Measurements from ENCODE around the gene CD1E.

CD1E gene

GRCh38 chr1:158353303-158354075 lies at the start of gene CD1E:
CD1E (plus strand) TSS chr1:158353894; CDS start chr1:158353989, 95 bp downstream.
- Histone ChIP-seq H3K4me1 (ENCODE audit: control insufficient read depth, insufficient read depth, low read length) (no peaks in the 10 kb centered on the region), H3K9me3 (ENCODE audit: control insufficient read depth, low read length) (no peaks in the 10 kb centered on the region), H3K27me3 (ENCODE audit: control insufficient read depth, insufficient read depth, low read length) (no peaks in the 10 kb centered on the region), H3K9ac (ENCODE audit: low read length) (no peak within 1 kb of the TSS), H3K4me3 (ENCODE audit: low read length) (no peak within 1 kb of the TSS), H3K36me3 (ENCODE audit: control insufficient read depth, insufficient read depth, low read length) (no peaks in the 10 kb centered on the region)

- H3K9ac ChIP-seq (ENCODE audit: low read length), result no peak overlapping the region
- no peaks in the 10 kb centered on the region for H3K27me3 ChIP-seq (ENCODE audit: control insufficient read depth, insufficient read depth, low read length)
- H3K4me1 ChIP-seq (ENCODE audit: control insufficient read depth, insufficient read depth, low read length), result no peaks in the 10 kb centered on the region
- no peak overlapping the region for H3K4me3 ChIP-seq (ENCODE audit: low read length)
- H3K36me3 ChIP-seq (ENCODE audit: control insufficient read depth, insufficient read depth, low read length), result no peaks in the 10 kb centered on the region
- H3K9me3 ChIP-seq (ENCODE audit: control insufficient read depth, low read length), result no peaks in the 10 kb centered on the region
These were observed 43.1 kb upstream of the CD1E start for GRCh38 chr1:158310623-158311022.

GRCh38 chr1:158311066-158311465 lies 42.6 kb upstream of the CD1E start:
- no peak overlapping the region for H3K4me3 ChIP-seq (ENCODE audit: low read length)
- H3K36me3 ChIP-seq (ENCODE audit: control insufficient read depth, insufficient read depth, low read length), result no peaks in the 10 kb centered on the region
- H3K4me1 ChIP-seq (ENCODE audit: control insufficient read depth, insufficient read depth, low read length), result no peaks in the 10 kb centered on the region
- no peak overlapping the region for H3K9ac ChIP-seq (ENCODE audit: low read length)
- no peaks in the 10 kb centered on the region for H3K9me3 ChIP-seq (ENCODE audit: control insufficient read depth, low read length)
- H3K27me3 ChIP-seq (ENCODE audit: control insufficient read depth, insufficient read depth, low read length), result no peaks in the 10 kb centered on the region

DNA sequence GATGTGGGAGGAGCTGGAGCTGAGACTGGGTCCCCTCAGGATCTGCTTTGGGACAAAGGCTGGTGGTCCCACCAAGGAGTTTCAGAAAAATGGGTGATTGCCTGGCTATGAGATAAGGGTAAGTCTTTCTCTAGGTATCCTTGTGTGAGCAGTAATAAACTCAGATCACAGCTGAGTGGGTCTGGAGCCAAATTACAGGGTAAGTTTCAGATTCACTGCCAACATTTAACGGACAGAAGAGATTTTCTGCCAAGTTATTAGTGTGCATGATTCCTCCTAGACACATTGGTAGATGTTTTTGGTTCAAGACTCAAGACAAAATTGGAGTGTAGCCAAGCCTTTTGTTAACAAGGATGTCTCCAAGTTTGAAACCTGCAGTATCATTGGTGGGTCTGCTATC lies 29.8 kb upstream of the CD1E start:
- Histone ChIP-seq H3K4me1 (ENCODE audit: control insufficient read depth, insufficient read depth, low read length) (no peaks in the 10 kb centered on the region), H3K4me3 (ENCODE audit: low read length) (no peak overlapping the region)

DNA sequence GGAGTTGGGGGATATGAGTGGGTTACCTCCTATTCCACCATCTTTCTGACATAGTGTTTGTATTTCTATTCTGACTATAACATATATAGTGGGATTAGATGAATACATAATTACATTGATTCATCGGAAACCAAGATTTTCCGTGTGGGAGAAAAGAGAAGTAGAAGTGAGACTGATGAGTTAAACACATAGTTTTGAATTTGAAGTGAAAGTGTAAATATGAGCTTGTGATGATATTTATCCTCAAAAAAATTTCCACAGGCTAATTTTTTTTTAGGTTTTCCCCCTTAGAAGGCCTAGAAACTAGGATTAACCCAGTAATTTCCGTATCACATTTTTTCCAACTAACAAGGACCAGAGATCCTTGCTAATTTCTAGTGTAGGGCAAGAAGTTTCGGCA lies 29.3 kb upstream of the CD1E start:
- no peaks in the 10 kb centered on the region for H3K36me3 ChIP-seq (ENCODE audit: control insufficient read depth, insufficient read depth, low read length)
- H3K9me3 ChIP-seq (ENCODE audit: control insufficient read depth, low read length), result no peaks in the 10 kb centered on the region
- no peak overlapping the region for H3K4me3 ChIP-seq (ENCODE audit: low read length)
- no peaks in the 10 kb centered on the region for H3K27me3 ChIP-seq (ENCODE audit: control insufficient read depth, insufficient read depth, low read length)
- H3K4me1 ChIP-seq (ENCODE audit: control insufficient read depth, insufficient read depth, low read length), result no peaks in the 10 kb centered on the region
- H3K9ac ChIP-seq (ENCODE audit: low read length), result no peak overlapping the region

More for the DNA sequence above, 29.8 kb upstream of the CD1E start:
- Histone ChIP-seq H3K36me3 (ENCODE audit: control insufficient read depth, insufficient read depth, low read length) (no peaks in the 10 kb centered on the region), H3K9me3 (ENCODE audit: control insufficient read depth, low read length) (no peaks in the 10 kb centered on the region), H3K9ac (ENCODE audit: low read length) (no peak overlapping the region), H3K27me3 (ENCODE audit: control insufficient read depth, insufficient read depth, low read length) (no peaks in the 10 kb centered on the region)

DNA sequence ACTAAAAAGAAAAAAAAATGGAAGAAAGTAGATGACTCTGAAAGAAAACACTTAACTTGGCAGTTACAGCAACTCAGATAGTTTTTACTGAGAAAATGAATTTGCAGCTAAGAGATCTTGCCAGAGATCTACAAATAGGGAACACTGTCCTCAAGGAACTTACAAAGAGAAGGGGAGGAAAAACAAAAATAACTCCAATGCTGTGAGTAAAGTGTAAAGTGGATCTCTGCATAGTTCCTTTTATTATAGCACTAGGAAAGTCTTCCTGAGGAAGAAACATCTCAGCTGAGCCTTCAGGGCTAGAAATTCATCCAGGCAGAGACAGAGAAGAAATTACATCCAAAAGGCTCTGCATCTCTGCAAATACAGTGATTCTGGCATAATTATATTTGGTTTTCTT lies 26.2 kb upstream of the CD1E start:
- Histone ChIP-seq H3K4me3 (ENCODE audit: low read length) (no peak overlapping the region), H3K9me3 (ENCODE audit: control insufficient read depth, low read length) (no peaks in the 10 kb centered on the region), H3K4me1 (ENCODE audit: control insufficient read depth, insufficient read depth, low read length) (no peaks in the 10 kb centered on the region), H3K27me3 (ENCODE audit: control insufficient read depth, insufficient read depth, low read length) (no peaks in the 10 kb centered on the region), H3K9ac (ENCODE audit: low read length) (no peak overlapping the region), H3K36me3 (ENCODE audit: control insufficient read depth, insufficient read depth, low read length) (no peaks in the 10 kb centered on the region)

- no peak overlapping the region for H3K4me3 ChIP-seq (ENCODE audit: low read length)
- no peaks in the 10 kb centered on the region for H3K36me3 ChIP-seq (ENCODE audit: control insufficient read depth, insufficient read depth, low read length)
These were observed 25.3 kb upstream of the CD1E start for GRCh38 chr1:158328426-158328825.

GRCh38 chr1:158329300-158329699 lies 24.4 kb upstream of the CD1E start:
- Histone ChIP-seq H3K9me3 (ENCODE audit: control insufficient read depth, low read length) (no peaks in the 10 kb centered on the region), H3K27me3 (ENCODE audit: control insufficient read depth, insufficient read depth, low read length) (no peaks in the 10 kb centered on the region), H3K4me1 (ENCODE audit: control insufficient read depth, insufficient read depth, low read length) (no peaks in the 10 kb centered on the region), H3K4me3 (ENCODE audit: low read length) (no peak overlapping the region), H3K9ac (ENCODE audit: low read length) (no peak overlapping the region), H3K36me3 (ENCODE audit: control insufficient read depth, insufficient read depth, low read length) (no peaks in the 10 kb centered on the region)

More at GRCh38 chr1:158328426-158328825, 25.3 kb upstream of the CD1E start:
- Histone ChIP-seq H3K9ac (ENCODE audit: low read length) (no peak overlapping the region), H3K4me1 (ENCODE audit: control insufficient read depth, insufficient read depth, low read length) (no peaks in the 10 kb centered on the region), H3K27me3 (ENCODE audit: control insufficient read depth, insufficient read depth, low read length) (no peaks in the 10 kb centered on the region), H3K9me3 (ENCODE audit: control insufficient read depth, low read length) (no peaks in the 10 kb centered on the region)

- Histone ChIP-seq H3K9ac (ENCODE audit: low read length) (no peak overlapping the region), H3K36me3 (ENCODE audit: control insufficient read depth, insufficient read depth, low read length) (no peaks in the 10 kb centered on the region), H3K4me3 (ENCODE audit: low read length) (no peak overlapping the region), H3K4me1 (ENCODE audit: control insufficient read depth, insufficient read depth, low read length) (no peaks in the 10 kb centered on the region), H3K9me3 (ENCODE audit: control insufficient read depth, low read length) (no peaks in the 10 kb centered on the region), H3K27me3 (ENCODE audit: control insufficient read depth, insufficient read depth, low read length) (no peaks in the 10 kb centered on the region)
These were observed 24.0 kb upstream of the CD1E start for GRCh38 chr1:158329733-158330132.

DNA sequence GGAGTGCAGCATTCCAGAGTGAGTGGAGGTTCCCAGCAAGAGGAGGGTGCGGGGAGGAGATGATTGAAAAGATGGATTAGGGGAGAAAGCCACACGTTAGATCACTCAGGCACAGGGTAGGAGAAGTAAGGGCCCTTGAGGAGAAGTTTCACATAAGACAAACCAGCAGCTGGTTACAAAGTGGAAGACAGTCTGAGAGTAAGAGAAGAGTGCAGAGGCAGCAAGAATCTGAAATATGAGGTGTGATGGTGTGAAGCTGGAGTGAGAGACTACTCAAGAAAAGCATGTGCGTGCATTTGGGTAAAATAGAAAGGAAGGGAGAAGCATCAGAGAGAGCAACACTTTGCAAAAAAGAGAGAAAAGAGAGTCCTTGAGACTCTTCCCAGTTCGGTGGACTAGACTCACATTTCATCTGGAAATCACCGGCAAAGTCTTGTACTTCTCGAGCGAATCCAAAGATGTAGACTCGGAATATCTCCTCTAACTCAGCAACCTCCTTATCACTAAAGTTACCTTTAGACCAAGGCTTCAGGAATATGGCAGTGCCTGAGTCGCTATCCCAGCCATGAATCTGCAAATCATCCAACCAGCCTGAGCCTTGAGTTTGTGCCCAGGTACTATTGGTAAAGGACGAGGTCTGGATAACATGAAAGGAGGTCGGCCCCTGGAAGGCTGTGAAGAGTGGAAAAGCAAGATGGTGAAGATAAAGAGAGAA lies 23.1 kb upstream of the CD1E start:
- H3K27me3 ChIP-seq (ENCODE audit: control insufficient read depth, insufficient read depth, low read length), result no peaks in the 10 kb centered on the region
- H3K9me3 ChIP-seq (ENCODE audit: control insufficient read depth, low read length), result no peaks in the 10 kb centered on the region
- H3K4me3 ChIP-seq (ENCODE audit: low read length), result no peak overlapping the region
- H3K9ac ChIP-seq (ENCODE audit: low read length), result no peak overlapping the region
- no peaks in the 10 kb centered on the region for H3K36me3 ChIP-seq (ENCODE audit: control insufficient read depth, insufficient read depth, low read length)
- H3K4me1 ChIP-seq (ENCODE audit: control insufficient read depth, insufficient read depth, low read length), result no peaks in the 10 kb centered on the region

- H3K27me3 ChIP-seq (ENCODE audit: control insufficient read depth, insufficient read depth, low read length), result no peaks in the 10 kb centered on the region
- no peak overlapping the region for H3K9ac ChIP-seq (ENCODE audit: low read length)
- no peak overlapping the region for H3K4me3 ChIP-seq (ENCODE audit: low read length)
- H3K4me1 ChIP-seq (ENCODE audit: control insufficient read depth, insufficient read depth, low read length), result no peaks in the 10 kb centered on the region
- no peaks in the 10 kb centered on the region for H3K9me3 ChIP-seq (ENCODE audit: control insufficient read depth, low read length)
- H3K36me3 ChIP-seq (ENCODE audit: control insufficient read depth, insufficient read depth, low read length), result no peaks in the 10 kb centered on the region
These were observed 22.6 kb upstream of the CD1E start for GRCh38 chr1:158331106-158331425.

DNA sequence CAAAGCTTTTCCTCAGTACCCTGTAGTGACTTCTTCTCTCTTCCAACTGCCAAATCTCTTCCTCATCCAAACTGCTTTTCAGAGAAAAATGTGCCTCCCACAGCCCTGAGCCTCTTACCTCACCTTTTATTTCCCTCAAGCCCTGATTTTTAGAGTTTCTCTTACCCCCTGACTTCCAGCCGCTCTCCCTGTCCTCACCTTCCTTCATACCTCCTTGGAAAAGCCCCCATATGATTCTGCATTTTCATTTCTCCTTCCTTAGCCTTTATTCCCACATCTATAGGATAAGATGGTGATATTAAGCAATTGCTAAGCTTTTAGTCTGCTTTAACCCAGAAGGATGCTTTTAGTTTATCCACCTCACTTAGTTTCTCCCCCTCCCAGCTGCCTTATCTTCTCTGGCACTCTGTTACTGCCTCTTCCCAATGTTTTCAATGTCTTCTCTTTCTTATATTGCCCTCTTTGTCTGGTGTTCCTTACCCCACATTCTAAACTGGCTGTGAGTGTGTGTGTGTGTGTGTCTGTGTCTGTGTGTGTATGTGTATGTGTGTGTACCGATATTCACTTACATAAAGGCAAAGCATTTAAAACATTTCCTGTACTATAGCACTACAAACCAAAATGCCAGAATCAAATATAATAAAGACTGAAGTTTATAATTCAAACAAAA lies 22.1 kb upstream of the CD1E start, which contains the start of gene CD1B:
Gene CD1B, minus strand, starts transcription at position 51 of the 670 bp plus-strand sequence. CDS start 108 bp downstream, outside the sequence.
- Histone ChIP-seq H3K9me3 (ENCODE audit: control insufficient read depth, low read length) (no peaks in the 10 kb centered on the region), H3K4me3 (ENCODE audit: low read length) (no peak within 1 kb of the TSS), H3K36me3 (ENCODE audit: control insufficient read depth, insufficient read depth, low read length) (no peaks in the 10 kb centered on the region), H3K27me3 (ENCODE audit: control insufficient read depth, insufficient read depth, low read length) (no peaks in the 10 kb centered on the region), H3K4me1 (ENCODE audit: control insufficient read depth, insufficient read depth, low read length) (no peaks in the 10 kb centered on the region), H3K9ac (ENCODE audit: low read length) (no peak within 1 kb of the TSS)

Data from mucosa of stomach (tissue), 1 donor.